Tibial nerve (tissue), 4 donors: ENCODE data around the gene NPAT.

Source experiments
- CTCF ChIP-seq, 5 experiments: fragments of 200-600 bp in 3 of 5; fragments of 450-650 bp in 2 of 5; sonication (generic) in 3 of 5; IDR thresholded peaks; one replicate each; pipeline ENCODE4 v1.5.1; 2016 to 2019; ENCODE audit warnings: antibody characterized with exemption in 5 of 5, mild to moderate bottlenecking in 3 of 5, moderate library complexity in 2 of 5
- EP300 ChIP-seq, 2 donors: sonication (generic); formaldehyde crosslinking; IDR thresholded peaks; one replicate each; pipeline ENCODE4 v1.6.1; 2017; ENCODE audit warnings: antibody characterized with exemption in 2 of 2, mild to moderate bottlenecking in 1 of 2
- POLR2A ChIP-seq, 2 donors: fragments of 450-650 bp; IDR thresholded peaks; one replicate each; pipeline ENCODE4 v1.6.1; 2017; ENCODE audit warnings: antibody characterized with exemption in 2 of 2, mild to moderate bottlenecking in 2 of 2, moderate library complexity in 2 of 2

GRCh38 chr11:108207683-108208060 is 14.8 kb downstream of the NPAT start:
- no peak for TF ChIP-seq CTCF (IDR thresholded peaks at IDR 0.05)
- no peak for TF ChIP-seq POLR2A (IDR thresholded peaks at IDR 0.05)
- no peak for TF ChIP-seq EP300 (IDR thresholded peaks at IDR 0.05)
